ENCODE results near the gene RND1. TPM values are rescaled to one million over a fixed set of nuclear protein-coding genes. Genes with fewer than 3 reads are reported as not detected.

Gene RND1
- polyA plus RNA-seq, 1 donor from 2014 or later: 1.3 TPM

GRCh38 chr12:48819986-48820725 is 45.5 kb downstream of the RND1 start:
- peak overlapping the region; percentile 86 for H3K4me2 ChIP-seq (ENCODE audit: low read length)
- H4K20me1 ChIP-seq (ENCODE audit: insufficient read depth): peaks cover 3% of the 10 kb centered on the region
- no peak overlapping the region for H3K9ac ChIP-seq (ENCODE audit: low read length)
- peaks cover 50% of the 10 kb centered on the region for H3K79me2 ChIP-seq (replicated peaks; ENCODE audit: insufficient read depth, low read length)
- H3K9me2 ChIP-seq (ENCODE audit: insufficient read depth, low read length): no peaks in the 10 kb centered on the region
- no peaks in the 10 kb centered on the region for H3K36me3 ChIP-seq (ENCODE audit: insufficient read depth, low read length)
- TF ChIP-seq EP300 (conservative IDR thresholded peaks at IDR 0.05; ENCODE audit: poor library complexity, severe bottlenecking) (no peak), REST (IDR thresholded peaks at IDR 0.05; ENCODE audit: borderline replicate concordance) (no peak), EZH2 (IDR thresholded peaks at IDR 0.05; ENCODE audit: borderline replicate concordance, insufficient read depth, low read length, poor library complexity, severe bottlenecking) (no peak)
- peak overlapping the region; percentile 96 for H3K4me3 ChIP-seq (ENCODE audit: low read length)
- H3F3A ChIP-seq (ENCODE audit: insufficient read depth, low read length, poor library complexity, severe bottlenecking): no peaks in the 10 kb centered on the region
- H3K9me3 ChIP-seq (ENCODE audit: low read length): no peaks in the 10 kb centered on the region
- H3K27ac ChIP-seq (ENCODE audit: low read length): no peak overlapping the region
- no peaks in the 10 kb centered on the region for H3K27me3 ChIP-seq (ENCODE audit: insufficient read depth, low read depth, low read length)
- H2AFZ ChIP-seq (ENCODE audit: low read depth, low read length): no peak overlapping the region

- TF ChIP-seq, protein P1, sequence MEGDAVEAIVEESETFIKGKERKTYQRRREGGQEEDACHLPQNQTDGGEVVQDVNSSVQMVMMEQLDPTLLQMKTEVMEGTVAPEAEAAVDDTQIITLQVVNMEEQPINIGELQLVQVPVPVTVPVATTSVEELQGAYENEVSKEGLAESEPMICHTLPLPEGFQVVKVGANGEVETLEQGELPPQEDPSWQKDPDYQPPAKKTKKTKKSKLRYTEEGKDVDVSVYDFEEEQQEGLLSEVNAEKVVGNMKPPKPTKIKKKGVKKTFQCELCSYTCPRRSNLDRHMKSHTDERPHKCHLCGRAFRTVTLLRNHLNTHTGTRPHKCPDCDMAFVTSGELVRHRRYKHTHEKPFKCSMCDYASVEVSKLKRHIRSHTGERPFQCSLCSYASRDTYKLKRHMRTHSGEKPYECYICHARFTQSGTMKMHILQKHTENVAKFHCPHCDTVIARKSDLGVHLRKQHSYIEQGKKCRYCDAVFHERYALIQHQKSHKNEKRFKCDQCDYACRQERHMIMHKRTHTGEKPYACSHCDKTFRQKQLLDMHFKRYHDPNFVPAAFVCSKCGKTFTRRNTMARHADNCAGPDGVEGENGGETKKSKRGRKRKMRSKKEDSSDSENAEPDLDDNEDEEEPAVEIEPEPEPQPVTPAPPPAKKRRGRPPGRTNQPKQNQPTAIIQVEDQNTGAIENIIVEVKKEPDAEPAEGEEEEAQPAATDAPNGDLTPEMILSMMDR (IDR thresholded peaks at IDR 0.05; ENCODE audit: poor library complexity, severe bottlenecking): peak; percentile 68
- TF ChIP-seq POLR2AphosphoS5 (IDR thresholded peaks at IDR 0.05) (no peak), MXI1 (conservative IDR thresholded peaks at IDR 0.05; ENCODE audit: poor library complexity, severe bottlenecking) (peak; percentile 4)
- Histone ChIP-seq H3K9me3 (ENCODE audit: low read length) (no peaks in the 10 kb centered on the region), H3K4me2 (ENCODE audit: low read length) (peak overlapping the region; percentile 86), H3K27me3 (ENCODE audit: insufficient read depth, low read depth, low read length) (no peaks in the 10 kb centered on the region), H3K79me2 (replicated peaks; ENCODE audit: insufficient read depth, low read length) (peaks cover 50% of the 10 kb centered on the region), H3K4me3 (ENCODE audit: low read length) (peak overlapping the region; percentile 96), H3K27ac (ENCODE audit: low read length) (peak overlapping the region; percentile 97), H3K9me2 (ENCODE audit: insufficient read depth, low read length) (no peaks in the 10 kb centered on the region), H3K9ac (ENCODE audit: low read length) (peak overlapping the region; percentile 97), H3F3A (ENCODE audit: insufficient read depth, low read length, poor library complexity, severe bottlenecking) (peaks cover 4% of the 10 kb centered on the region), H4K20me1 (ENCODE audit: insufficient read depth) (peaks cover 3% of the 10 kb centered on the region), H2AFZ (ENCODE audit: low read depth, low read length) (peak overlapping the region; percentile 80), H3K36me3 (ENCODE audit: insufficient read depth, low read length) (no peaks in the 10 kb centered on the region)
Observed at GRCh38 chr12:48818831-48819590, 46.7 kb downstream of the RND1 start.
